ELF-1 (cell line): Measurements from ENCODE around the gene MASP2.
"Not testable (repeated sequence)": the region's sequence is repeated elsewhere in the genome, so short reads cannot be mapped to it uniquely, and the experiment has no call there.

Experiments used
- DNase-seq: peaks from one replicate; pipeline ENCODE4 v3.0.0-alpha.2; 2016; ENCODE audit warnings: low read depth, low spot score

MASP2 gene

DNA sequence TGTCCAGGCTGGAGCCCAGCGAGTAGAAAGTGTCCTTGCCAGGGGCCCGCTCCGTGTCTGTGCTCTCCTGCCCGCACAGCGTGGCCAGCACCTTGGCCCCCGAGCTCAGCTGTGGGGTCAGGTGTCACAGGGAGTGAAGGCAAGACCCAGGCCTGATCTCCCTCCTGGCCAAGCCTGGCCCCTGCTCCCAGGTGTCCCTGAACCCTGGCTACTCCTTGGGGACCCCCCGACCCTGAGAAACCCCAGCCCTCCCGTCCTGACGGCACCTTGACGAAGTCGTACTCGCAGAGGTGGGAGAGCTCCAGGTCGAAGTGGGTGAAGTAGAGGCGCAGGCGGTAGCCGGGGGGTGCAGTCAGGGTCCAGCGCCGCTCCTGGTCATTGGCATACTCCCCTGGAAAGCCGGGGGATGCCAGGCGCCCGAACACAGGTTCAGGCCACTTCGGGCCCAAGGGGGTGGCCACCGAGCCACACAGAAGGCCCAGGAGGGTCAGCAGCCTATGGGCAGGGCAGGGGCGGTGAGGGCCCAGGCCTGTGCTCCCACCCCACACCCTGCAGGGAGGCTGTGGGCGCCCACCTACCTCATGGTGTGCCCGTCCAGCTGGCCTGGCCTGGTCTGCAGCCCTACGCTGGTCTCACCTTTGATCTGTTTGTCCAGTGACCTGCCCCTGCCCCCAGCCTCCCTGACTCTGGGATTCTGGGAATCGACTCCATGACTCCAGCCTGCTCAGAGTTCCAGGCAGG is at the start of gene MASP2:
TSS of gene MASP2 (minus strand) at position 615 of the 741 bp plus-strand sequence. CDS start at position 583, 32 bp downstream.
- DNase-seq: no peak

DNA sequence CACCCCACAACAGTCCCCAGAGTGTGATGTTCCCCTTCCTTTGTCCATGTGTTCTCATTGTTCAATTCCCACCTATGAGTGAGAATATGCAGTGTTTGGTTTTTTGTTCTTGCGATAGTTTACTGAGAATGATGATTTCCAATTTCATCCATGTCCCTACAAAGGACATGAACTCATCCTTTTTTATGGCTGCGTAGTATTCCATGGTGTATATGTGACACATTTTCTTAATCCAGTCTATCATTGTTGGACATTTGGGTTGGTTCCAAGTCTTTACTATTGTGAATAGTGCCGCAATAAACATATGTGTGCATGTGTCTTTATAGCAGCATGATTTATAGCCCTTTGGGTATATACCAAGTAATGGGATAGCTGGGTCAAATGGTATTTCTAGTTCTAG is 36.7 kb upstream of the MASP2 start:
- not testable (repeated sequence) for DNase-seq

DNA sequence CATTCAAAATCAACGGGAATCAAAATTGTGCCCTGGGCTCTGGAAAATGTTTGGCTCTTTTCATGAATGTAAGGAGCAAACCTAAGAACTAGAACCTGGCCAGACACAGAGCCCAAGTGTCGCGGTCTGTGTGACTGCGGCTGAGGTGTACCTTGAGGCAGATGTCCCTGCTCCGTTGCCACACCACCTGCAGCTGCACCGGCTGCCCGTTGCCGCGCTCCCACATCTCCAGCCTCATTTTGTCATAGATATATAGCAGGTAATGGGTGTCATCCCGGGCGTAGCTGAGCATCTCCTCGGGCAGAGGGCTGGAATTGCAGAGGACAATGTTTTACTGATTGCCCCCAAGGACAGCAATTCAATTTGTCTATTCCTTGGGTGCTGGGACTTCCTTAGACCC is 33.9 kb upstream of the MASP2 start:
- no peak for DNase-seq

DNA sequence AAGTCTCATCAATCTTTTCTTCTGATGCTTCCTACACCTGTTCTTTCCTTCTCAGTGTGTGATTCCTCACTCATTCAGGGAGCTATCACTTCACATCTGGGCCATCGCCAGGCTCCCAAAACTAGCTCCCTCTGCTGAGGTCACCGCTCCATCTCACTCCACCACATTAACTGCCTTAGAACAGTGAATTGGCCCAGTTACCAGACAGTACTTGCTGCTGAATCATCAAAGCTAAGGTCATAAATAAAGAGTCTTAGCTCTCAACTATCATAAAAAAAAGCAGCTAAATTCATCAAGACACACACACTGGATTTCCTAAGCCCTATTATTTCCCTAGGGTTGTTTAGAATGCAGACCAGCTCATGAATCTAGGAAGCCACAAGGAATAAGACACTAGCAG is 31.6 kb upstream of the MASP2 start:
- DNase-seq: no peak

DNA sequence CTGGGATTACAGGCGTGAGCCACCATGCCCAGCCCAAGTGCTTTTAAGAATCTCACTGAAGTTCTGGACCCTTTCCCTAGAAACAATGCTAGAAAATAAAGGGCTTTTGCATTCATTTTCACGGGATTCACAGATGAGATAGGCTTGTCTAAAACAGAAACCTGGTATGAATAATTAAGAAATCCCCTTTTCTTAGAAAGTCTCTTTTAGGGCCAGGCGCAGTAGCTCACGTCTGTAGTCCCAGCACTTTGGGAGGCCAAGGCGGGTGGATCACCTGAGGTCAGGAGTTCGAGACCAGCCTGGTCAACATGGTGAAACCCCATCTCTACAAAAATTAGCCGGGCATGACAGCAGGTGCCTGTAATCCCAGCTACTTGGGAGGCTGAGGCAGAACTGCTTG is 26.4 kb upstream of the MASP2 start:
- not testable (repeated sequence) for DNase-seq

DNA sequence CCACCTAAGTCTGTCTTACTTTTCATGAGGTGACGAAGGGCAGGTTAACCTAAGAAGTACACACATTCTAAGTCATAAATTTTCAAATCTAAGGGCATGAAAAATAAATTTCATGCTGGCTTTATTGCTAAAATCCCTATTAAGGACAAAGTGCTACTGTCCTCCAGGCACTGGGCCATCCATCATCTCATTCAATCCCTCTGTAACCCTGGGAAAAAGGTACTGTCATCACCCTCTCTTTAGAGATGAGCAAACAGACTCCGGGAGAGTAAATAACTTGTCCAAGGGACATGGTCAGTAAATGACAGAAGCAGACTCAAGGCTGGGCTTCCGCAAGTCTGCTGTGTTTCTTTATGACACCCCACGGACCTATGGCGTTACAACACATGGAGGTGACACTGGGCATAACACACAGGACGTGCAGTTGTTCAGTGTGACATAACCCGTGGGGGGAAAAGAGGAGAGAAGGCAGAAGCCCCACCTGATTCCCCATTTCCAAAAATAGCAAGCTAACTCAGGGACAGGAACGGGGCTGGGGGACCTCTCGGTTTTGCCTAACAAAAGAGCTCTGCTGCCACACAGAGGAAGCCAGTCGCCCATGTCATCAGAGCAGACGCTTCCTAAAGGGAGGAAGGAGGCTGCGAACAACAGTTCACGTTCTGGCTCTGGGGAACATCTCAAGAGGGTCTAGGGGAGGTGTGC is 25.3 kb upstream of the MASP2 start:
- no peak for DNase-seq

DNA sequence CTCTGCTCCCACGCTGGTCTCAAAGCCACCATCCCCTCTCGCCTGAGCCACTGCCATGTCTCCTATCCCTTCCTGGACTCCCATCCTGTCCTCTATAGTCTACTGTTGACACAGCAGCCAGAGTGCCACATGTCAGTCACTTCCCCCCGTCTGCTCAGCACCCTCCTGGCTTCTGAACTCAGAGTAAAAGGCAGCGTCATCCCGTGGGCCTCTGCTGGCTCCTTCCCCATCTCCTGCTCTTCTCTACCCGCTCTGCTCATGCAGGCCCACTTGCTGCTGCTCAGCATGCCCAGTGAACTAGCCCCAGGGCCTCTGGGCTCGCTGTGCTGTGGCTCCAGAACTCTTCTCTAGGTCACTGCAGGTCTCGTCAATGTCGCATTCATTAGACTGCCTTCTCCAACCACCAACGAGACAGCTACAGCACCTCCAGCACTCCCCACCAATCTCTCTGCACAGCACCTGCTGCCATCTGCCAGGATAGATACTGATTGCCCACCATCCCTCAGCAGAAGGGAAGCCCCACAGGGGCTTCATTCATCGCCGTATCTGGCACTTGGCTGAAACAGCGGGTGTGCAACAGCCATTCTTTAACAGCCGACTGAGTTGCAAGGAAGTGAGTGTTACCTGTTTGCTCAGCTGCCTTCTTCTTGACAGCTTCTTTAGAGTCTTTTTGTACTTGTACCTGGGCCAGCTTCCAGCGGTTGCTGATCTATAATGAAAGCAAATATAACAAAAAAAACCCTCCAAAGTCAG is 24.6 kb upstream of the MASP2 start:
- DNase-seq: no peak

DNA sequence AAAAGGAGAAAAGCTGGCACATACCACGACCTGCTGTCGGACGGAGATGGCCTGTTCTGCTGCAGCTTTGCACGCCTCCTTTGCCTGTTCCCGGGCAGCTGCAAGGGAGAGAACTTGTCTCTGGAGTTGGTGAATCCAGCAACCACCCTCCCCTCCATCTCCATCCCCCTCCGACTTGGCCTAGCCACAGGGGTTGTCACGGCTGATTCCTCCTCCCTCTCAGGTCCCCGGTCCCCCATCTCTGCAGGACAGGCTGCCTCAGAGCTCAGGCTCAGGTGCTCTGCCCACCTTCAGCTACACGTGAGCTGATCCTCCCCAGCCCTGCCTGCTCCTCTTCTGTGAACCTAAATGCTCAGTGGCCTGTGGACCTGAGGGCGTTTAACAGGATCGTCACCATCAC is 23.8 kb upstream of the MASP2 start:
- no peak for DNase-seq

DNA sequence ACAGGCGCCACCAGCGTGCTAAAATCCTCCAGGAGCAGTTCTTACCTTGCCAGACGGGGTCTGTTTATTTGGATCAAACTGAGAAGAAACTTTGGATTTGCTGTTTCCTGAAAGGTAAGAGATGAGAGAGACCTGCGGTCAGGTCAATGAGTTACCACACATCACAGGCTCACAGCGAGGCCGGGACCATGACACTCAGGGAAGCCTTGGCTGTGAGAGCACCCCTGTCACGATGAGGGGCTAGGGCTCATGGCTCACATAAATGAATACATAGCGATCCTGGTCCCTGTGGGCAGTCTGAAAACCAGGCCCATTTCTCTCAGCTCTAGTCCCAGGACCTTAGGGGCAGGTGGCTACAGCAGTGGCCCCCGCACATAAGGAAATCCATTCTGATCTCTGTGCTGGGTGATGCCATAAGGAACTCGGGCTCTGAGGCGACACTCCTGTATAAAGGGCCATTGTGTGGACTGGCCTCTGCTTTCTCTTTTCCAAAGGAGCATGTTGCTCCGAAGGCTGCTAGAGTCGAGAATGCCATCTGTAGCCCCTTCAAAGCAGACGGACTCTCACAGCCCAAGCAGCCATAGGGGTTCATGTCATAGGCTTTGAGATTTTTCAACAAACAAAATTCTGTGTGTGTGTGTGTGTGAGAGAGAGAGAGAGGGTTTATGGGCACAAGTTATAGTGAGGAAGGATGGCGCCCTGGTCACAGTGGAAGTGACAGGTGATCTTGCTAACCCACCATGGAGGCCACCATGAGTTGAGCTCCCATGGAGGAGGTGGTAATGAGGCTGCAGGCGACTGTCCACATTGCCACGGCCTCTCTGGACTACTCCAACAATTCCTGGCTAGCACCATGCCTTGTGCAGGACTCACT is 21.8 kb upstream of the MASP2 start:
- DNase-seq: no peak

DNA sequence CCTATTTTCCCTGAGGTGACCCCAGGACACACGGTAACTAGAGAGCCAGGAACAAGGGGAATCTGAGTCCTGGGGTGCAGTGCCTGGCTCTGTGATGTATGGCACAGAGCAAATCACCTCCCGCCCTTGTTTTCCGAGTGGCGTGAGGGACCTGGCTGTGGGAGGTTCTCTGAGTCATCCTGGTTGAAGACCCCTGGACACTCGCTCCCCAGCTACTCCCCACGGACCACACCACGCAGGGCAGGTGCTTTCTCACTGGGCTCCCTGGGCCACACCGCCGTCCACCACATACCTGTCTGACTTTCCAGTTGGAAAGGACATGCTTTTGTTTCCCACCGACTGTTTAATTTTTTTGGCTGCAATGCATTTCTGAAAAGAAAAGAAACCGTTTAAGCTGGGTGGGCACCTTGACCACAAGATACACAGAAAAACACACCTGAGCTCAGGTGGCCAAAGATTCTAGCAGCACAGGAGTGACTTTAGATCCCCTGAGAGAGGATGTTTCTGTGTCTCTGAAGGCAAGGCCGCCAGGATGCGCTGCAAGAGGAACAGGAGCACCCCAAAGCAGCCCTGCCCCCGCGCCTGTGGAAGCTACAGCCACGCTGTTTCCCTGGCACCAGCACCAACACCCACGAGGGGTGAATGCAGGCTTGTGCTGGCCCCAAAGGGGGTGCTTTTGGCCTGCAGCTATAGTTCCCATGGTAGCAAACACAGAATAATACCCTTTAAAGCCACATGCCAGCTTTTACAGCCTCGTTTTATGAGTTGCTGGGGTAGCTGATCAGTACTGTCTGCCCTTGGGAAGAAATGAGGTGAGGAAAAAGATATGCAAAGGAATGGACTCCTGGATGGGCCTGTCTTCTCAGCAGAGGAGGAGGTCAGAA is 20.9 kb upstream of the MASP2 start:
- no peak for DNase-seq

DNA sequence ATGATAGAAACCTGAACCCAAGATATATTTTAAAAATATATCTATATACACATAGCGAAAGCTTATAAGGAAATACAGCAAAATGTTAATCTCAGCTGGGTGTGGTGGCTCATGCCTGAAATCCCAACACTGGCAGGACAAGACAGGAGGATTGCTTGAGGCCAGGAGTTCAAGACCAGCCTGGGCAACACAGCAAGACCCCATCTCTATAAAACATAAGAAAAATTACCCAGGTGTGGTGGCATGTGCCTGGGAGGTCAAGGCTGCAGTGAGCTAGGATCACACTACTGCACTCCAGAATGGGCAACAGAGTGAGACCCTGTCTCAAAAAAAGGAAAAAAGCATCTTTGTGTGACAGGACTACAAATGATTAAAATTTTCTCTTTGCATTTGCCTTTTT is 18.8 kb upstream of the MASP2 start:
- DNase-seq: no peak

DNA sequence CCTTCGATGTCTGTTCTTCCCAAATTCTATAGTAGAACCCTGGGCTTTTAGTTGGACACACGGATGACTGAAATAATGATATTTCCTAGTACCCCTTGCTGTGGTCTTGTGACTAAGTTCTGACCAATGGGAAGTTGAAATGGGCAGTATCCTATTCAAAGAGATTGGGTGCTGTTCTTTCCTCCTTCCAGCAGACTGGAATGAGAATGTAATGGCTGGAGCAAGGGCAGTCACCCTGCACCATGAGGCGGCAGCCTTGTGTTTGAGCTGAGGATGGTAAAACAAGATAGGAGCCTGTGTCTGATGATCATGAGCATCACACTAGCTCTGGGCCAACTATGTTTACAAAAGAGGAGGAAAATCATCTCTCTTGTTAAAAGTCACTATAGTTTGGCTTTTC is 17.9 kb upstream of the MASP2 start:
- DNase-seq: no peak

DNA sequence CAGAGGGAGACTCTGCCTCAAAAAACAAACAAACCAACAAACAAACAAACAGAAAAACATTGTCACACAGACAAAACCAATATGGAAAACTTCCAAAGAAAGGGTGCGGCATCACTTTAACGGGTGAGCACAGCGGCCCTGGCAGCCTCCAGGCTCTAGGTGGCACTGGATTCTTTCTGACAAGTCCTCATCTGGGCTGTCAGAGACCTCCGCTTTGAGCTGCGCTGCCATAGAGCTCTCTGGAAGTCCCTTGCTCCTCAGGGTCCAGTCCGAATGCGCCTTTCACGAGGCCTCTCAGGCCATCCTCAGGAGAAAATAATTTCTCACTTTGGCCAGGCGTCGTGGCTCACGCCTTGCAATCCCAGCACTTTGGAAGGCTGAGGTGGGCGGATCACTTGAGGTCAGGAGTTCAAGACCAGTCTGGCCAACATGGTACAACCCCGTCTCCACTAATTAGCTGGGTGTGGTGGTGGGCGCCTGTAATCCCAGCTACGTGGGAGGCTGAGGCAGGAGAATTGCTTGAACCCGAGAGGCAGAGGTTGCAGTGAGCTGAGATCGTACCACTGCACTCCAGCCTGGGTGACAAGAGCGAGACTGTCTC is 17.0 kb upstream of the MASP2 start:
- peak; percentile 37 for DNase-seq

DNA sequence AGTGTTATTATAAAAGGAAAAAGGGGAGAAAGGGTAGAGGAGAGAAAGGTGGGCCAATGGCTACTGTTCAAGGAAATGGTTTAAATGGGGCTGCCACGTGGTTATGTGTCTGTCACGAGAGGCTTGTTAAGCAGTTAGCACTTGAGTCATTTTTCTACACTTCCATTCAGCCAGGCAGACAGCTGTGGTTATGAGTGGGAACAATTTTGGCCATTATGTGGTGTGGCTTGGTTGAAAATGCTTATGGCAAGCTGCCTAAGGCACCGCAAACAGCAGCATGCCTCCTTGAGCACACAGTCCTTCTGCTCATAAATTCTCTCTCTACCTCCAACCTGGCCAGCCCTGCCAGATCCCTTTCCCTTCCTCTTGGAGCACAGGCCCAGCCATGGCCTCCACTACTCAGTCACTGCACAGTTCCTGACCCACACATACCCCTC is 15.9 kb upstream of the MASP2 start:
- DNase-seq: no peak

DNA sequence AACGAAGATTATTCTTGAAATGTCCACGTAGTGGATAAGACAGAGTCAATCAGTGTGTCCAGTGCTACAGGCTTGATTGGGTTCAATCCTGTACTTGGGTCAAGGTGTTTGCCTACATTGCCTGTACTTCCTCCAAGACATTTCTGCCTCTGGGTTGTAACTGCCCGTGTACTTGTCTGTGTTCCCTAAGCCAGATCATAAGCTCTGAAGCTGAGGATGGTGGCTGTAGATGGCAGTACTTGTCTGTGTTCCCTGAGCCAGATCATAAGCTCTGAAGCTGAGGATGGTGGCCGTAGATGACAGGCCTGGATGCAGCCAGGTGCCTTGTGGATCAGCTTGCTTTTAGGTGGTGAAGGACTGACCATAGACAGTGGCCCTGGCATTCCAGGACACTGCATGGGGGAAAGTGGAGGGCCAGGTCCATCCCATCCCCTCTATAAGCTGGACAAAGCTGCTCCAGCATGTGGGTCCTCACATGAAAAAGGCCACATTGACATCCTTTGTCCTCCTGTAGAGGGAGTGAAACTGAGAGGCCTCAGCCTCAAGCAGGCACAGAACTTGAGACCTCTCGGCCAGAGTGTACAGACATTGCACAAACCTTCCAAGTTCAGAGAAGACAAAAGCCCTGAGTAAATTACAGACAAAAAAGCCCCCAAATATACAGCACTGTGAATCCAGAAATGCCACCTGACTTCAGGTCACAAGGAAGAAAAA is 14.8 kb upstream of the MASP2 start:
- DNase-seq: no peak

DNA sequence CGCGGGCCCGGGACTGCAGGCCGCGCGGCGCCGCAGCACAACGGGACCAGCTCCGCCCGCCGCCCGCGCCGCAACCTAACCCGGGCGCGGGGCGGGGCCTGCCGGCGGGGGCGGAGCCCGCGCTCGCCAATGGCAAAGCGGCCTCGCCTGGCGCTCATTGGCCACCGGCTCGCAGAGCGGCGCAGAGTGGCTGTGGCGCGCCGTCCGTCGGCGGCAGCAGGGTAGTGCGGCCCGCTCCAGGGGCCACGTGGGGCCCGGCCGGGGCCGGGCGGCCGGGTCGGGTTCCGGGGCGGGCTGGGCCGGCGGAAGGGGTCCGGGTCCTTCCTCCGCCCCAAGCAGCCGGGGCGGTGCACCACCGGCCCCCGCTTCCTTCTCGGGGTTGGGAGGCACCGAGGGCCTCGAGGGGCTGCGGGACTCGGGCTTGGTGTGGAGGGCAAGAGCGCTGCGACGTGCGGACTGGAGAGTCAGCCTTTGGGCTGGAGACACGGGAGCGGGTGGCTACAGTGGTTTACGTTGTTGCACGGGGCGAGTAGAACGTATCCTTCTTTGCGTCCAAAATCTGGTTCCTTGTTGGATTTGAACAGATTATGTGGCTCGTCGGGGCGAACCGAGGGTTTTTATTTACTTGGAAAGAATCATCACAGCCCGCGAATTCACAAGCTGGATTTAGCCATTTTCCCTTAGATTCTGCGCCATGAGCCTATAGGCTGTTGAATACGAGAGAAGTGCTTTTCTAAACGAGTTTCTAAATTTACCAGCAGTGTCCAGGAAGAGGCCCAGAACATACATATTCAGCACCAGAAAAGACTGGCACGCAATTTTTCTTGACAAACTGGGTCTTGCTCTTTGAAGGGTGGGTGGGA is 13.2 kb upstream of the MASP2 start, which contains the start of gene SRM:
TSS of gene SRM (minus strand) at position 51 of the 863 bp plus-strand sequence. CDS start 75 bp downstream, outside the sequence.
- peak; percentile 89 for DNase-seq

DNA sequence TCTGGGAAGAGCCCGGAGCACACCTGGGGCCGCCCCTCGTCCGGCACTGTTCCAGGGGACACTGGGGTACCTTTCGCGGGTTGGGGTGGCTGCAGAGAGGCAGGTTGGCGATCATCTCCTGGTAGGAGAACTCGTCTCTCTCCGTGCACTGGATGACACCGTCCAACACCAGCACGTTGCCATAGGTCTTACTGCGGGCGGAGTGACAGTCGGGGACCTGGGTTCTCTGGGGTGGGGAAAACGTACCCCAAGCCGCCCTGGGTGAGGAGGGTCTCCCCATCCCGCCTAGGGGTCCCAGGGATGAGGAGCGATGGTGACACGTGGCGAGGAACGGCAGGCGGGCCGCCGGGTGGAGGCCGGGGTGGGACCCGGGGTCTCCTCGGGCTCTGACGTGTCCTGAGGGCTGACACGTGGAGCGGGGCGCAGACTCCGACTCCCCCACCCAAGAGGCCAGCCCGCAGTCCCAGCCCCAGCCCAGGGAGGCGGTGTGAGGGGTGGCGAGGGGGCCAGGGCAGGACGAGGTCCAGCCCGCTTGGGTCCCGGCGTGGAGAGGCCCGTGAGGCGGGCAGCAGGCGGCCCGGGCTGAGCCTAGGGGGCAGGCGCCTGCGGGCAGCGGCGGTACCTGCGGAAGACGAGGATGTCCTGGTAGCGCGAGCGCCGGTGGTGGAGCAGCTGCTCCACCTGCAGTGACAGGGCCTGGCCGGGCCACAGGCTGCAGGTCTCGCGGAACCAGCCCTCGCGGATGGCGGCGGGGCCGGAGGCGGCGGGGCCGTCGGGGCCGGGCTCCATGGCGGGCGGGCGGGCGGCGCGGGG is 12.3 kb upstream of the MASP2 start:
- no peak for DNase-seq
